Cardiac fibroblast (primary cell): Measurements from ENCODE around the gene TBL3.

Experiments
- DNase-seq, 2 donors: peaks; one replicate each; pipeline versions ENCODE4 v3.0.0 to v3.0.0-alpha.2; 2010; ENCODE audit warnings: low read depth in 2 of 2
- H3K4me3 ChIP-seq, 2 donors: replicated peaks in 1 of 2; 1 replicate in 1 of 2; 2 replicates in 1 of 2; pipeline ENCODE4 v1.5.1; 2011; ENCODE audit warnings: low read depth in 2 of 2, low read length in 2 of 2, mild to moderate bottlenecking in 2 of 2, moderate library complexity in 1 of 2
- CTCF ChIP-seq: IDR thresholded peaks from one replicate; pipeline ENCODE4 v1.5.1; 2011; ENCODE audit warnings: low read depth, mild to moderate bottlenecking, low read length, inconsistent platforms

TBL3 gene

GRCh38 chr16:2003827-2004641 lies 32.2 kb downstream of the TBL3 start:
- peak; percentile 98 for TF ChIP-seq CTCF
- peak; percentile 87 for DNase-seq
- peak overlapping the region in 1 of 2 donors; percentile 4 for H3K4me3 ChIP-seq

GRCh38 chr16:2004795-2005517 lies 33.1 kb downstream of the TBL3 start:
- TF ChIP-seq CTCF, result no peak
- H3K4me3 ChIP-seq, result no peak overlapping the region
- DNase-seq, result no peak

GRCh38 chr16:2005646-2006045 lies 33.8 kb downstream of the TBL3 start:
- no peak for TF ChIP-seq CTCF
- no peak overlapping the region for H3K4me3 ChIP-seq
- DNase-seq, result no peak

GRCh38 chr16:2006317-2006716 lies 34.5 kb downstream of the TBL3 start:
- no peak overlapping the region for H3K4me3 ChIP-seq
- no peak for TF ChIP-seq CTCF
- DNase-seq, result no peak

GRCh38 chr16:2007081-2007836 lies 35.4 kb downstream of the TBL3 start:
- no peak for TF ChIP-seq CTCF
- DNase-seq, result no peak
- peak overlapping the region in 1 of 2 donors; percentile 79 for H3K4me3 ChIP-seq

- TF ChIP-seq CTCF, result no peak
- DNase-seq, result peak; percentile 68 to 77
- peak overlapping the region; percentile 63 to 79 for H3K4me3 ChIP-seq
Observed at GRCh38 chr16:2008009-2008526, 36.2 kb downstream of the TBL3 start.
